Skeletal muscle tissue (tissue), 4 donors: Measurements from ENCODE around the gene E2F1. TPM values are rescaled to one million over a fixed set of nuclear protein-coding genes. Genes with fewer than 3 reads are reported as not detected.

Experiments used
- H3K27ac ChIP-seq: one replicate; pipeline ENCODE4 v1.7.0; 2013; ENCODE audit warnings: mild to moderate bottlenecking, low read depth, low read length, inconsistent platforms
- H3K27me3 ChIP-seq, 3 donors: one replicate each; pipeline ENCODE4 v1.7.0; 2013; ENCODE audit warnings: low read length in 3 of 3; ENCODE audit not compliant: control insufficient read depth in 3 of 3, insufficient read depth in 3 of 3
- H3K36me3 ChIP-seq, 3 donors: one replicate each; pipeline ENCODE4 v1.7.0; 2013; ENCODE audit warnings: low read length in 3 of 3; ENCODE audit not compliant: control insufficient read depth in 3 of 3, insufficient read depth in 3 of 3
- H3K4me1 ChIP-seq, 3 donors: one replicate each; pipeline ENCODE4 v1.7.0; 2013; ENCODE audit warnings: low read length in 3 of 3, mild to moderate bottlenecking in 3 of 3; ENCODE audit not compliant: control insufficient read depth in 3 of 3, insufficient read depth in 3 of 3
- H3K4me3 ChIP-seq, 3 donors: one replicate each; pipeline ENCODE4 v1.7.0; 2013; ENCODE audit warnings: low read length in 3 of 3
- H3K9ac ChIP-seq, 3 donors: one replicate each; pipeline ENCODE4 v1.7.0; 2013; ENCODE audit warnings: low read length in 3 of 3, mild to moderate bottlenecking in 3 of 3, moderate library complexity in 2 of 3, low read depth in 1 of 3
- H3K9me3 ChIP-seq, 3 donors: one replicate each; pipeline ENCODE4 v1.7.0; 2013; ENCODE audit warnings: low read length in 3 of 3; ENCODE audit not compliant: control insufficient read depth in 3 of 3
- total RNA-seq: library from RNA; depleted of rRNA; stranded (reverse); fragments of >200 nt; gene quantifications from one replicate; pipeline ENCODE4 v1.2.3, GENCODE V29; 2014
- donor health status: Osteomylitis.

E2F1 gene
- total RNA-seq = 5.2 TPM

GRCh38 chr20:33686100-33686983 is at the start of gene E2F1:
TSS of gene E2F1 (minus strand) at chr20:33686385. CDS start at chr20:33686264, 121 bp downstream.
- Histone ChIP-seq H3K4me3 (peak within 1 kb of the TSS; percentile 67 to 76 (median 72)), H3K27me3 (no peaks in the 10 kb centered on the region), H3K9ac (peak within 1 kb of the TSS in 1 of 3 donors; percentile 40), H3K4me1 (peaks cover 12 to 21% (median 19%) of the 10 kb centered on the region in 3 donors), H3K27ac (no peak within 1 kb of the TSS), H3K36me3 (no peaks in the 10 kb centered on the region), H3K9me3 (no peaks in the 10 kb centered on the region)

- Histone ChIP-seq H3K9ac (peak overlapping the region in 2 of 3 donors; percentile 11 to 20), H3K9me3 (peaks cover 4 to 6% (median 5%) of the 10 kb centered on the region in 3 donors), H3K27ac (peak overlapping the region; percentile 25), H3K27me3 (no peaks in the 10 kb centered on the region), H3K4me1 (peaks cover 11 to 16% (median 13%) of the 10 kb centered on the region in 3 donors), H3K36me3 (peaks cover 0 to 4% (median 0%) of the 10 kb centered on the region in 3 donors), H3K4me3 (no peak overlapping the region)
Measured at GRCh38 chr20:33733654-33734576, 47.7 kb upstream of the E2F1 start.

- H3K9ac ChIP-seq = peak overlapping the region; percentile 58 to 86 (median 67)
- H3K4me3 ChIP-seq = peak overlapping the region; percentile 78 to 88 (median 82)
- H3K4me1 ChIP-seq = peaks cover 11 to 16% (median 13%) of the 10 kb centered on the region in 3 donors
- peaks cover 0 to 4% (median 0%) of the 10 kb centered on the region in 3 donors for H3K36me3 ChIP-seq
- H3K27me3 ChIP-seq = no peaks in the 10 kb centered on the region
- peak overlapping the region; percentile 73 for H3K27ac ChIP-seq
- peaks cover 3 to 4% (median 4%) of the 10 kb centered on the region in 3 donors for H3K9me3 ChIP-seq
Measured at GRCh38 chr20:33732166-33732970, 46.2 kb upstream of the E2F1 start.

GRCh38 chr20:33731693-33732165 is 45.5 kb upstream of the E2F1 start, which contains the start of gene ZNF341:
TSS of gene ZNF341 (plus strand) at chr20:33731996. CDS start at chr20:33732022, 26 bp downstream.
- Histone ChIP-seq H3K27ac (peak within 1 kb of the TSS; percentile 78), H3K9me3 (peaks cover 0 to 1% (median under 1%) of the 10 kb centered on the region in 3 donors), H3K36me3 (peaks cover 0 to 2% (median 0%) of the 10 kb centered on the region in 3 donors), H3K9ac (peak within 1 kb of the TSS; percentile 68 to 86 (median 74)), H3K4me1 (peaks cover 11 to 16% (median 13%) of the 10 kb centered on the region in 3 donors), H3K27me3 (no peaks in the 10 kb centered on the region), H3K4me3 (peak within 1 kb of the TSS; percentile 78 to 88 (median 82))

GRCh38 chr20:33730946-33731692 is 44.9 kb upstream of the E2F1 start:
- Histone ChIP-seq H3K27me3 (no peaks in the 10 kb centered on the region), H3K36me3 (no peaks in the 10 kb centered on the region)

GRCh38 chr20:33729101-33729500 is 42.9 kb upstream of the E2F1 start:
- Histone ChIP-seq H3K9me3 (no peaks in the 10 kb centered on the region), H3K27ac (no peak overlapping the region), H3K27me3 (no peaks in the 10 kb centered on the region), H3K36me3 (no peaks in the 10 kb centered on the region), H3K4me1 (peaks cover 11 to 15% (median 11%) of the 10 kb centered on the region in 3 donors), H3K9ac (no peak overlapping the region), H3K4me3 (no peak overlapping the region)

More at GRCh38 chr20:33730946-33731692, 44.9 kb upstream of the E2F1 start:
- Histone ChIP-seq H3K4me1 (peaks cover 11 to 16% (median 13%) of the 10 kb centered on the region in 3 donors), H3K4me3 (peak overlapping the region; percentile 73 to 83 (median 81)), H3K9me3 (no peaks in the 10 kb centered on the region), H3K9ac (peak overlapping the region; percentile 68 to 81 (median 74)), H3K27ac (peak overlapping the region; percentile 78)

GRCh38 chr20:33728463-33728862 is 42.3 kb upstream of the E2F1 start:
- Histone ChIP-seq H3K9ac (no peak overlapping the region), H3K36me3 (no peaks in the 10 kb centered on the region), H3K9me3 (no peaks in the 10 kb centered on the region), H3K27ac (no peak overlapping the region), H3K27me3 (no peaks in the 10 kb centered on the region), H3K4me1 (peaks cover 9 to 12% (median 11%) of the 10 kb centered on the region in 3 donors), H3K4me3 (no peak overlapping the region)

GRCh38 chr20:33727806-33728205 is 41.6 kb upstream of the E2F1 start:
- H3K4me3 ChIP-seq = no peak overlapping the region
- no peaks in the 10 kb centered on the region for H3K9me3 ChIP-seq
- H3K4me1 ChIP-seq = peaks cover 7 to 11% (median 10%) of the 10 kb centered on the region in 3 donors
- H3K27me3 ChIP-seq = no peaks in the 10 kb centered on the region
- H3K36me3 ChIP-seq = no peaks in the 10 kb centered on the region
- H3K27ac ChIP-seq = no peak overlapping the region
- no peak overlapping the region for H3K9ac ChIP-seq
